Camera-type eye (tissue), 1 donor: ENCODE data around the gene YAF2. TPM values are rescaled to one million over a fixed set of nuclear protein-coding genes. Genes with fewer than 3 reads are reported as not detected.

ENCODE experiments used
- total RNA-seq: library from RNA; depleted of rRNA; stranded (reverse); fragments of >200 nt; gene quantifications from one replicate; pipeline ENCODE4 v1.2.3, GENCODE V29; 2014

The YAF2 gene
- 75.3 TPM for total RNA-seq

DNA sequence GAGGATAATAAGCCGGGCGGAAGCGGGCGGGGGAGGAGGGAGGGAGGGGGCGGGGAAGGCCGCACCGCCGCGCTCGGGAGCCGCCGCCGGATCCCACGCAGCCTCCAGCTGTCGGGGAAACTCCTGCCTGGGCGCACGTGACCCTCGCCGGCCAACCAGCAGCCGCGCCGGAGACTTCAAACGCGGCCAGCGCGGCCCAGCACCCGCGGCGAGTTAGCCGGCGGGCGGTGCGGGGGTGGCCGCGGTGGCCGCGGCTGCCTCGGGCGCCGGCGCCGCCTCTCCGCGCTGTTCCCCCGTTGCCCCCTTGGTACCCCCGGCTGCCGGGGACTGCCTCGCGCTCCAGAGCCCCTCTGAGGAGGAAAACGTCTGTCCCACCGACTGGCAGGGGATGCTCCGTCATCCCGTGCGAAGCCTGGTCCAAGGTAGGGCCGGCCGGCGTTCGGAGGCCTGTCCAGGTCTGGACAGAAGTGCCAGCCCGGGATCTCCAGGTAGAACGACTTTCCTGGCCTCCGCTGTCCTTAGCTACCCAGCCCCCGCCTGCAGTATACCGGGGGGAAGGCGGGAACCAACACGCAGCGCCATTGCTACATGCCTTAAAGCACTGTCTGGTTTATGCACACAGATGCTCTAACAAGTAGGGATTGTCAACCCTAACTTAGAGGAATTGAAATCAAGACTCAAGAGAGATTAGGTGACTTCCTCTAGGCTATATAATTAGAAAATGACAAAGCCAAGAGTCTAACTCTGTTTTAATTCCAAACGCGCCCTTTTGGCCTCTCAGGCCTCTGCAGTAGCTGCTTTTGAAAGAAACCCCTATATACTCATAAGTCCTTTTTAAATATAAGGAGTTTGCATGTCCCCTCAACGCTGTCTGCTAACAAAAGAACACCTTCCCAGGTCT is at the start of gene YAF2:
TSS of gene YAF2 (minus strand) at position 9 of the 901 bp plus-strand sequence. CDS start 68 bp downstream, outside the sequence.

DNA sequence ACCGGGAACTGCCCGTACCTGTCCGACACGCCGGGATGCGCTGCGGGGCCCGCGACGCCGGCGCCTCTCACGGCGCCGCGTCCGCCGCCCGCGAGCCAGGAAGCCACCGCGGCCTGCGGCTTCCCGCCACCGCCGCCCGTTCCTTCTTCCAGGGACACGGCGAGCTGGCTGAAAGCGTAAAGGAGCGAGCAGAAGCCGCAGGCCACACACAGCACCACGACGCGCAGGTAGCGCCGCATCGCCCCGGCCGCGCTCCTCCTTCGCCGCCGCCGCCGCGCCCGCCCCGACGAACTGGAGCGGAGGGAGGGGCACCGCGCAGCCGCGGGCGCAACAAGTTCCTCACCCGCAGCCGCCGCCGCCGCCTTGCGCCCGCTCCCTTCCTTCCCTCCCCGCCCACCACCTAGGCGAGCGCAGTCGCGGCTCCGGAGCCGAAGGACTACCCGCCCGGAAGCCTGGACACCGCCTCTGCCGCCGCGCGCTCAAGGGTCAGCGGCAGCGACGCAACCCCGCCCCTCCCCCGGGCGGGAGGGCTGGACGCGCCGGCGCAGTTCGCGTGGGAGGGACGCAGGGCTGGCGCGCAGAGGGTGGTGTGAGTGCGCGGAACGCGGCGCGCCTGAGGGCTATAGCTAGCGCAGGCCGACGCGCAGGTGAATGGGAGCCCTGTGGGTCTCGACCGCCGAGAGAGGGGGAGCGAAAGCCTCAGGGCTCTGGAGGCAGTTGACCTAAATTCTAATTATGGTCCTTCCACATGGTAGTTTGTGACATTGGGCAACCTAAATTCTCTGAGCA is 93.4 kb downstream of the YAF2 start, which contains the start of gene GXYLT1:
TSS of gene GXYLT1 (minus strand) at position 467 of the 789 bp plus-strand sequence. CDS start at position 239, 228 bp downstream.

Other genes starting within 250 kb of the YAF2 start
- gene GXYLT1, start 93.4 kb downstream of the YAF2 start, total RNA-seq, result 31.5 TPM
- 29.8 TPM for gene ZCRB1, start 87.8 kb upstream of the YAF2 start, total RNA-seq
- gene PPHLN1, start 87.9 kb upstream of the YAF2 start, total RNA-seq, result 92.1 TPM